ENCODE data around the gene ZNF292.
"Not testable (repeated sequence)": the region's sequence is repeated elsewhere in the genome, so short reads cannot be mapped to it uniquely, and the experiment has no call there.

The ZNF292 gene

DNA sequence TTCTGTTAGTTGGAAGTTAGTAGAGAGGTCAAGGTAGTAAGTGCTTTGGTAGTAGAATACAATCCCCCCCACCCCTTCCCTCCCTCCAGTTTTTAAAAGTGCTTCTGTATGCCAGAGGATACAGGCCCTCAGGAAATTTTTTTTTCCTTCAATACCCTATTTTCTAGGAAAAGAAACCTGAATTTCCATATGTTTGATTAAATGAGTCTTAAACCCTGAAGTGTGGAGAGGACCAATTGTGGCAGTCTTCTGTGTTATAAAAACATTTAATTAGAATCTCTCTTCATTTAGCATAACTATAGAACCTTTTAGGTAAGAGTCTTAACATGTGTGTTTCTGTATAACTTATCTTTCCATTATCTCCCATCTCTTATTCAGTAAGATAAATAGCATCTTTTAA is 59.5 kb downstream of the ZNF292 start:
- no peak for DNase-seq

- DNase-seq: no peak
Observed at GRCh38 chr6:87220997-87221396, 65.6 kb downstream of the ZNF292 start.

GRCh38 chr6:87222676-87223075 is 67.3 kb downstream of the ZNF292 start:
- no peak for DNase-seq

DNA sequence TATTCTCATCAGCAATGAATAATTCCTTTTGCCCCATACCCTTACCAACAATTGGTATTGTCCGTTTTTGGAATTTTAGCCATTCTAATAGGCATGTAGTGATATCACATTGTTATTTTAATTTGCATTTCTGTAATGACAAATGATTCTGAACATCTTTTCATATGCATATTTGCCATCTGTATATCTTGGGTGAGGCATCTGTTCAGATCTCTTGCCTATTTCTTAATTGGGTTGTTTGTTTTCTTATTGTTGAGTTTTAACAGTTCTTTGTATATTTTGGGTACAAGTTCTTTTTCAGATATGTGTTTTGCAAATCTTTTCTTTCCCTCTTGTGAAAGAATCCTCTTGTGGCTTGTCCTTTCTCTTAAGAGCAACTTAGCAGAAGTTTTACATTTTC is 69.6 kb downstream of the ZNF292 start:
- no peak for DNase-seq

DNA sequence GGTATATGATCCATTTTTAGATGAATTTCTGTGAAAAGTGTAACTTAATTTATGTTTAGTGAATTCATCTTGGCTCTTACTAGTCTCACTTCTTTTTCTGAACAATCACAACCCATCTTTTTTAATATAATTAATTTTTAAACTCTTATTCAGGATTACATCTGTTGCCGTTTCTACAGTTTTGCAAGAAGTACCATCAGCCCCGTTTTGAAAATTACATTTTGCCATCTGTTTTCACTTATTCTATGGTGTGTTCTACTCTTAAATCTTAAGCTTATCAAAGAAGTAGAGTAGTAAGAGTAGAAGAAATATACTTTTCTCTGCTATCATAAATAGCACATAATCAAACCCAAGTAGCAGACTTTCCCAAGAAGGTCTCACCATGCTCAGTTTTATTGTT is 70.1 kb downstream of the ZNF292 start:
- DNase-seq: no peak

DNA sequence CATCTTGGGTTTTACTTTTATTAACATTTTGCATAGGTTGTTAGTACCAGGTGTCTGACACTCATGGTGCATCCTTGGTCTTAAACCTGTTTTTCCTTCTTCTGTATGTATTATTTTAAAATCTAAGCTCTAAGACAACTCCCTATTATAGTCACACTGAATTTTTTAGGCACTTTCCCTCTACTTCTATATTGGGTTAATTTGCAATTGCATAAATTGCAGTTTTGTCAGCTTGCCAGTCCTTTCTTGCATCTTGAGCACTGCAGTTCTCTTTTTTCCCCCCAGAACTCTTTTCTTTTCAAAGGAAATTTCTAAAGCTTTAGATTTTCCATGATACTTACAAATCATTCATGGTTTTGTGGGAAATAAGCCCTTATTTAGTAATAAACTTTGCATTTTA is 70.6 kb downstream of the ZNF292 start:
- DNase-seq: no peak

- no peak for DNase-seq
Observed at GRCh38 chr6:87230801-87231200, 75.4 kb downstream of the ZNF292 start.

DNA sequence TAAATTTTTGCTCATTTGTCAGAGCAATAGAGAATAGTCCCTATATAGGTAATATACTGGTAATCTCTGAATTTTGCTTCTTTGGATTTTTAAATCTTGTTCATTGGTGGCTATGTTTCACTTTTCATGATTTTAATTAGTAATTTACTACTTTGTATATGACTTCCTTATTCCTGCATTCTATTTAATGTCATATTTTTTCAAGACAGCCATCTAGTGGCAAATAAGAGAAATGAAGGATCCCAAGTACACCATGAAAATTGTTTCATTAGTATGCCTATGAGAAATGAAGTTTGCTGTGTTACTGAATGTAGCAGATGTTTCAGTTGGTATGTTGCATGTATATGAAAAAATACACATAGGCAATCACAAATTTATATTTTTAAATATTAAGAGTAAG is 82.4 kb downstream of the ZNF292 start:
- peak; percentile 27 for DNase-seq

GRCh38 chr6:87239098-87239635 is 83.8 kb downstream of the ZNF292 start:
- DNase-seq: not testable (repeated sequence)

DNA sequence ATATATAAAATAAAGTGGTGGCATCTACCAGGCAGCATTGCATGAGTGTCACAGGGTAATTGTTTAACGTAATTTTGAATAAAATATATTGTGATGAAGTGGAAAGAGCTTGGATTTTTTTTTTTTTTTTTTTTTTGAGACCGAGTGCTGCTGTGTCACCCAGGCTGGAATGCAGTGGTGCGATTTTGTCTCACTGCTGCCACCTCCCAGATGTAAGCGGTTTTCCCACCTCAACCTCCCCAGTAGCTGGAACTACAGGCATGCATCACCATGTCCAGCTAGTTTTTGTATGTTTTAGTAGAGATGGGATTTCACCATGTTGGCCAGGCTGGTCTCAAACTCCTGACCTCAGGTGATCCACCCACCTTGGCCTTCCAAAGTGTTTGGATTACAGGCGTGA is 85.9 kb downstream of the ZNF292 start:
- DNase-seq: peak; percentile 14

GRCh38 chr6:87242311-87242710 is 86.9 kb downstream of the ZNF292 start:
- no peak for DNase-seq

- no peak for DNase-seq
Observed at GRCh38 chr6:87243812-87244211, 88.4 kb downstream of the ZNF292 start.

DNA sequence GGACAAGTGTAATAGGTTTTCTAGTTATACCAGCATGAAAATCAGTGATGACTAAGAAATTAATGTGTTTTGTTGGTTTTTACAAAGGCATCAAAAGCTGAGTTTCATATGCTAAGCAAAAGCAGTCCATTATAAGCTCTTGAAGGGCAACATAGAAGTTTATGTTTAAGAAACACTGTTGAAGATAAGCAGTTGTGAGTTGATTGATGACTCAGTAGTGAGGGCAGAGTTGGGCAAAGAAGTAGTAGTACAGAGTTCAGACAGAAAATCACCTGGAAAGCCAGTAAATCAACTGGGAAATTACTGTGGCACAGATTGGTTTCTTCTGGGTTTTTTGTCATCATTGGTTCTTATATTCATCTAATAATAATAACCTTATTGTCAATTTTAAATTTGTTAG is 89.0 kb downstream of the ZNF292 start:
- DNase-seq: no peak

GRCh38 chr6:87250019-87250418 is 94.7 kb downstream of the ZNF292 start:
- DNase-seq: no peak

DNA sequence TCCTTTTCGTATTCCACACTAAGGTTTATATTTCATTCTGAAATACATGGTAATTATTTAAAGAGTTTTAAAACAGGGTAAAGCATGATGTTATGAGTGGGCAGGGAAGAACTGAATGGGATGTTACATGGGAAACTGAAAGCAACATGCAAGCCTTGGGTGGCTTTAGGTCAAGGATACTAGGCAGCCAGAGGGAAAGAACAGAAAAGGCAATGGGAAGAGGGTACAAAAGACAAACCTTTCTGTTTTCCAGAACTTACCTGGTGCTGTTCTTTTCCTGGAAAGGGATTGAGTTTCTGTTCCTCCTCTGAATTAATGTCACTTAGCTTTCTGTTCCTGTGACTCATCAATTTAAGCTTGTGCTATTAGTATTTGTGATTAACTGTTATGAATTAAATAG is 95.9 kb downstream of the ZNF292 start:
- DNase-seq: no peak

GRCh38 chr6:87251725-87252124 is 96.4 kb downstream of the ZNF292 start:
- no peak for DNase-seq

DNA sequence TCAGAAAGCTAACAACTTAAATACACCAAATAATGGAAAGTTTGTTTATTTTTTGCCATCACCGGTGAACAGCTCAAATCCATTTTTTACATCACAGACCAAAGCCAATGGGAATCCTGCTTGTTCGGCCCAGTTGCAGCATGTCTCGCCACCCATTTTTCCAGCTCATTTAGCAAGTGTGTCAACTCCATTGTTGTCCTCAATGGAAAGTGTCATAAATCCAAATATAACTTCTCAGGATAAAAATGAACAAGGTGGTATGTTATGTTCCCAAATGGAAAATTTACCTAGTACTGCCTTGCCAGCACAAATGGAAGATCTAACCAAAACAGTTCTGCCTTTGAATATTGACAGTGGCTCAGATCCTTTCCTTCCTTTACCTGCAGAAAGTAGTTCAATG is 101.7 kb downstream of the ZNF292 start:
- no peak for DNase-seq

DNA sequence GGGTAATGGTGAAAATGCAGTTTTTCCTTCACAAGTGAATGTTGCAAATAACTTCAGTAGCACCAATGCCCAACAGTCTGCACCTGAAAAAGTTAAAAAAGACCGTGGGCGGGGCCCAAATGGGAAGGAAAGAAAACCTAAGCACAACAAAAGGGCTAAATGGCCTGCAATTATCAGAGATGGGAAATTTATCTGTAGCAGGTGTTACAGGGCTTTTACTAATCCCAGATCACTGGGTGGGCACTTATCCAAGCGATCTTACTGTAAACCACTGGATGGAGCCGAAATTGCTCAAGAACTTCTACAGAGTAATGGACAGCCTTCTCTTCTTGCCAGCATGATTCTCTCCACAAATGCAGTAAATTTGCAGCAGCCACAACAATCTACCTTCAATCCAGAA is 102.2 kb downstream of the ZNF292 start:
- DNase-seq: no peak

DNA sequence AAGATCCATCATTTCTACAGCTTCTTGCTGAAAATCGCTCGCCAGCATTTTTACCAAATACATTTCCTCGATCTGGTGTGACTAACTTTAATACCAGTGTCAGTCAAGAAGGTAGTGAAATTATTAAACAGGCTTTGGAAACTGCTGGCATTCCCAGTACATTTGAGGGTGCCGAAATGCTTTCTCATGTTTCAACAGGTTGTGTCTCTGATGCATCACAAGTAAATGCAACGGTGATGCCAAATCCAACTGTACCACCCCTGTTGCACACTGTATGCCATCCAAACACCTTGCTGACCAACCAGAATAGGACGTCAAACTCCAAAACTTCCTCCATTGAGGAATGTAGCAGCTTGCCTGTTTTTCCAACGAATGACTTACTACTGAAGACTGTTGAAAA is 102.6 kb downstream of the ZNF292 start:
- no peak for DNase-seq

GRCh38 chr6:87259791-87260190 is 104.4 kb downstream of the ZNF292 start:
- DNase-seq: no peak

- no peak for DNase-seq
Observed at GRCh38 chr6:87261534-87261933, 106.2 kb downstream of the ZNF292 start.

- DNase-seq: no peak
Observed at GRCh38 chr6:87264481-87264880, 109.1 kb downstream of the ZNF292 start.

DNA sequence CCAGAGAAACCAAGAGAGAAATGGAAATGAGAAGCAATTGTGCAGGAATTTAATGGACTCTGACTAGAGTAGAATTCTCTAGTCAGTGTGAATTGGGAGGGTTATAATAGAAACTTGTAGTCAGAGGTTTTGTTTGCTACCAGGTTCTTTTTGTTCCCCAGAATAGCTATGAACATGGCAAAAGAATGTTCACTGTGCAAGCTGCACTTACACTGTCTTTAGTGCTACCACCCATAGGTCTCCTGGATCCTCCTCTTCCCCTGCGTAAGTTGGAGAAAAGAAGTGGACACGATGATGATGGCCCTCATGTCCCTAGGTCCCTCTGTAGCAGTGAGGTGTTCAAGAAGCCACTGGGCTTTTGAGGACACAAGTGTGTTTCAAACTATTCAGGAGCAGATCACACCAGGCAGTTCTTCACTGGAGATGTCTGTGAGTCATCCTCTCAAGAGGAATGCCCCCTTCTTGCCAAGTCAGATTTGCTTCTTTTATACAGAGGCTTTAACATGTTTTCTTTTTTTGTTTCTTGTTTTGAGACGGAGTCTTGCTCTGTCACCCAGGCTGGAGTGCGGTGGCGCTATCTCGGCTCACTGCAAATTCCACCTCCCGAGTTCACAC is 119.4 kb downstream of the ZNF292 start:
- DNase-seq: peak; percentile 79

DNA sequence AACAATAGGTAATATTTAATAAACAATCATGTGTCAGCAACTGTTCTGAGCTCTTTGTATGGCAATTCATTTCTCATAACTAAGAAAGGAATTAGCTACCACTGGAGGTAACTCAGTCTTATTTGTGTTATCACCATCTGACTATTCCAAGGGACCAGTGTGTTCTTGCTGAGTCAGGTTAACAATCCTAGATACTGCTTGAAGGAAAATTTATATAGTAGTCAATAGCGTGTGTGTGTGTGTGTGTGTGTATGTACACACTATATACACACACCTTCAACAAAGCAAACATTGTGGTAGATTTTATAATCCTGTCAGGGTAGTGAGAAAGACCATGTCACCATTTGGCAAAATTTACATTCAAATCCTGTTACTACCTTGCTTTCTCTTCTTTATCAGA is 121.3 kb downstream of the ZNF292 start:
- DNase-seq: no peak

- peak; percentile 12 for DNase-seq
Observed at GRCh38 chr6:87277123-87277522, 121.8 kb downstream of the ZNF292 start.

All from fibroblast of skin of back (primary cell).